MM.1S (cell line): ENCODE data around the gene FASTKD3.

Source experiments
- DNase-seq: peaks from one replicate; pipeline ENCODE4 v3.0.0-alpha.2; 2015
- H2AFZ ChIP-seq: fragments of 300-600 bp; sonication (generic); 2 replicates; pipeline ENCODE4 v1.6.0; 2016; ENCODE audit warnings: antibody characterized with exemption, low read length
- H3F3A ChIP-seq: fragments of 300-600 bp; sonication (generic); 2 replicates; pipeline ENCODE4 v1.6.1; 2016; ENCODE audit warnings: mild to moderate bottlenecking, antibody characterized with exemption, low read length, moderate library complexity, mixed read lengths; ENCODE audit not compliant: insufficient read depth
- H3K27ac ChIP-seq: fragments of 300-600 bp; sonication (generic); 2 replicates; pipeline ENCODE4 v1.5.1; 2016; ENCODE audit warnings: mild to moderate bottlenecking, low read length
- H3K27me3 ChIP-seq: fragments of 300-600 bp; sonication (generic); replicated peaks from 2 replicates; pipeline ENCODE4 v1.6.0; 2016; ENCODE audit warnings: low read length; ENCODE audit not compliant: insufficient read depth
- H3K36me3 ChIP-seq: fragments of 300-600 bp; sonication (generic); replicated peaks from 2 replicates; pipeline ENCODE4 v1.6.1; 2016; ENCODE audit warnings: mild to moderate bottlenecking, low read length, mixed read lengths; ENCODE audit not compliant: insufficient read depth
- H3K4me1 ChIP-seq: fragments of 300-600 bp; sonication (generic); 2 replicates; pipeline ENCODE4 v1.6.1; 2016; ENCODE audit warnings: low read length, mixed read lengths
- H3K4me2 ChIP-seq: fragments of 300-600 bp; sonication (generic); 2 replicates; pipeline ENCODE4 v1.6.0; 2016; ENCODE audit warnings: low read depth, low read length
- H3K4me3 ChIP-seq: fragments of 300-600 bp; sonication (generic); 2 replicates; pipeline ENCODE4 v1.5.1; 2016; ENCODE audit warnings: low read length, mixed read lengths
- H3K79me2 ChIP-seq: fragments of 300-600 bp; sonication (generic); 2 replicates; pipeline ENCODE4 v1.6.1; 2016; ENCODE audit warnings: mixed run types, low read length, mixed read lengths
- H3K9ac ChIP-seq: fragments of 300-600 bp; sonication (generic); 2 replicates; pipeline ENCODE4 v1.6.1; 2016; ENCODE audit warnings: low read length, mixed read lengths
- H3K9me2 ChIP-seq: fragments of 300-600 bp; sonication (generic); replicated peaks from 2 replicates; pipeline ENCODE4 v1.6.1; 2016; ENCODE audit warnings: mild to moderate bottlenecking, low read length, mixed read lengths; ENCODE audit not compliant: insufficient read depth
- H3K9me3 ChIP-seq: fragments of 300-600 bp; sonication (generic); replicated peaks from 2 replicates; pipeline ENCODE4 v1.6.1; 2016; ENCODE audit warnings: mild to moderate bottlenecking, low read length, mixed read lengths; ENCODE audit not compliant: insufficient read depth
- H4K20me1 ChIP-seq: fragments of 300-600 bp; sonication (generic); 2 replicates; pipeline ENCODE4 v1.6.1; 2016; ENCODE audit warnings: mild to moderate bottlenecking, low read length, moderate library complexity, mixed read lengths; ENCODE audit not compliant: insufficient read depth
- EZH2 ChIP-seq: fragments of 300-600 bp; sonication (generic); optimal IDR thresholded peaks from 2 replicates; pipeline ENCODE3; 2017; ENCODE audit warnings: low read depth, mild to moderate bottlenecking, antibody characterized with exemption, low read length, mixed read lengths
- EZH2phosphoT487 ChIP-seq: fragments of 300-600 bp; sonication (generic); IDR thresholded peaks from 2 replicates; pipeline ENCODE4 v1.6.1; 2018; ENCODE audit warnings: antibody characterized with exemption, low read length
- TF ChIP-seq, protein P1 (sequence below): fragments of 300-600 bp; sonication (generic); IDR thresholded peaks from 2 replicates; pipeline ENCODE4 v1.5.1; 2016; ENCODE audit warnings: antibody characterized with exemption, low read length, mixed read lengths

Gene FASTKD3

DNA sequence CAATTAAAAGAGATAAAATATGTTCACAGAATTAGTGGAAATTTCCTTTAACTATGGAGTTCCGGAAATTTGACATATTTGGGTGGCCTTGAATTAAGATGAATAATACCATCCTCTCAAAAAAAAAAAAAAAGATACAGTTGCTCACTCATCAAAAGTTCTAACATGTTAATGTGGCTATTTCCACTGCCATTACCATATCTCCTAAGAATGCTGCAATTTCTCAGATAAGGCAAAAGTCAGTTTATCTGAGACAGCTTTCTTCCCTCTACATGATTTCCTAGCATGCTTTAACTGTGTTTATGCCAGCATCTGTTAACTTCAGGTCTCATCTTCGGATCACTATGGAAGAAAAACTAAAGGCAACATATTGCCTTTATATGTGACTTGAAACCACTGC is 2.6 kb downstream of the FASTKD3 start:
- Histone ChIP-seq H3K4me2 (no peak overlapping the region), H3K27ac (no peak overlapping the region), H4K20me1 (no peaks in the 10 kb centered on the region), H3K4me1 (peaks cover 9% of the 10 kb centered on the region), H3K4me3 (no peak overlapping the region), H3K36me3 (peaks cover 4% of the 10 kb centered on the region; the same call in 1 of the 2 replicates), H3K79me2 (peaks cover 57% of the 10 kb centered on the region), H2AFZ (no peak overlapping the region), H3F3A (peaks cover 21% of the 10 kb centered on the region), H3K9ac (no peak overlapping the region), H3K27me3 (no peaks in the 10 kb centered on the region), H3K9me2 (no peaks in the 10 kb centered on the region), H3K9me3 (no peaks in the 10 kb centered on the region)
- TF ChIP-seq EZH2phosphoT487: no peak
- TF ChIP-seq, protein P1, sequence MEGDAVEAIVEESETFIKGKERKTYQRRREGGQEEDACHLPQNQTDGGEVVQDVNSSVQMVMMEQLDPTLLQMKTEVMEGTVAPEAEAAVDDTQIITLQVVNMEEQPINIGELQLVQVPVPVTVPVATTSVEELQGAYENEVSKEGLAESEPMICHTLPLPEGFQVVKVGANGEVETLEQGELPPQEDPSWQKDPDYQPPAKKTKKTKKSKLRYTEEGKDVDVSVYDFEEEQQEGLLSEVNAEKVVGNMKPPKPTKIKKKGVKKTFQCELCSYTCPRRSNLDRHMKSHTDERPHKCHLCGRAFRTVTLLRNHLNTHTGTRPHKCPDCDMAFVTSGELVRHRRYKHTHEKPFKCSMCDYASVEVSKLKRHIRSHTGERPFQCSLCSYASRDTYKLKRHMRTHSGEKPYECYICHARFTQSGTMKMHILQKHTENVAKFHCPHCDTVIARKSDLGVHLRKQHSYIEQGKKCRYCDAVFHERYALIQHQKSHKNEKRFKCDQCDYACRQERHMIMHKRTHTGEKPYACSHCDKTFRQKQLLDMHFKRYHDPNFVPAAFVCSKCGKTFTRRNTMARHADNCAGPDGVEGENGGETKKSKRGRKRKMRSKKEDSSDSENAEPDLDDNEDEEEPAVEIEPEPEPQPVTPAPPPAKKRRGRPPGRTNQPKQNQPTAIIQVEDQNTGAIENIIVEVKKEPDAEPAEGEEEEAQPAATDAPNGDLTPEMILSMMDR: no peak
- no peak for TF ChIP-seq EZH2
- no peak for DNase-seq

DNA sequence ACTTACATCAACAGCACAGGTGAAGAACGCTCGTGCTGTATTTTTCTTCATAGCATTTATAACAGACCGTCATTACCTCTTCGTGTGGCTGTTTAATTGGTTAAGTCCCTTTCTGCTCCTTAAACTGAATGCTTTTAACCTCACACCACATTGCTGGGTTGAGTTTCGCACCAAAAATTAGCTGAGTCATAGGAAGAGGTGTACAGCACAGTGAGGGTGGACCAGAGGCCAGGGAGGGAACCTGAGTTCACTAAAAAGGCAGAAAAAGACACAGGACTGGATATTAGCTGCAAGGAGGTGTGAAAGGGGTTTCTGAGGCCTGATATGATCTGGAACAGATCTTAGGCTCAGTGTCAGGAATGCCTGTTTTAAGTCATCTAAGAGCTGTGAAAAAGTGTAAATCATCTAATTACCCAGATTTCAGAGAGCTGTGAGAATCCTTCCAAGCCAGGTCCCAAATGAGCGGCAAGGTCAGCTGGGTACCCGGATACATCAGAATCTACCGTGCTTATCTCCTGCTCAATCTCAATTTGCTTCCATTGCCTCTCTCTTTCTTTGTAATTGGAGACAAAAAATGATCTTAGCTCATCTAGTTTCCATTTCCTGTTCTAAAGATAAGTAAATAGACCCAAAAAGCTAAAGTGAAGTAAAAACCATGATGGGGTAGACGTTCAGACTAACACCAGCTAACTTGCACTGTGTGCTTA is 10.8 kb downstream of the FASTKD3 start:
- no peak overlapping the region; the same call in 1 of the 2 replicates for H3K9ac ChIP-seq
- H2AFZ ChIP-seq: no peak overlapping the region
- peaks cover 10% of the 10 kb centered on the region; the same call in 1 of the 2 replicates for H3K36me3 ChIP-seq
- H3K4me2 ChIP-seq: peak overlapping the region; percentile 26
- TF ChIP-seq EZH2phosphoT487 (no peak), EZH2 (no peak)
- TF ChIP-seq, protein P1: no peak
- no peak overlapping the region for H3K4me3 ChIP-seq
- H4K20me1 ChIP-seq: no peaks in the 10 kb centered on the region
- no peaks in the 10 kb centered on the region for H3K79me2 ChIP-seq
- no peaks in the 10 kb centered on the region for H3K9me2 ChIP-seq
- DNase-seq: peak; percentile 27
- no peaks in the 10 kb centered on the region for H3K9me3 ChIP-seq
- peaks cover 20% of the 10 kb centered on the region for H3K4me1 ChIP-seq
- H3K27ac ChIP-seq: peak overlapping the region; percentile 9; the same call in 1 of the 2 replicates
- peaks cover 8% of the 10 kb centered on the region; the same call in 1 of the 2 replicates for H3F3A ChIP-seq
- H3K27me3 ChIP-seq: no peaks in the 10 kb centered on the region

DNA sequence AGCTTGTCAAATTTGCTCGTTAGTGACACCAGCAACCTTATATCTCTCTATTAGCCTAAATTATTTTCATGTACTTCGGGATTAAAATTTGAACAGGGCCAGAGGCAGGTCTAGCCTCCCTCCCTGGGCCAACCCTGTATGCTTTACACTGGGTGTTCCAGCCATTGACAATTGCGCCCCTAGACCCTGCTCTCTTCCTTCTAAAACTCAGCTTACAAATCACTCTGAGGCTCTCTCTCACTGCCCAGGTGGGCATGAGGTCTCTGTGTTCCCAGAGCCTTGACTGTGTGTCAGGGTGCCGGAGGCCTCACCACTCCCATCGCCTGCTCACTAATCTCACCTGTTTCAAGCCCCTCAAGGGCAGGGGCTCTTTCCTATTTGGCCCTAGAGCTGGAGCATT is 11.5 kb downstream of the FASTKD3 start:
- H3K9me2 ChIP-seq: no peaks in the 10 kb centered on the region
- peaks cover 20% of the 10 kb centered on the region for H3K4me1 ChIP-seq
- H3K27me3 ChIP-seq: no peaks in the 10 kb centered on the region
- H3K36me3 ChIP-seq: peaks cover 10% of the 10 kb centered on the region; the same call in 1 of the 2 replicates
- no peak overlapping the region for H3K4me3 ChIP-seq
- no peak overlapping the region for H2AFZ ChIP-seq
- H3K9me3 ChIP-seq: no peaks in the 10 kb centered on the region
- DNase-seq: no peak
- H3K9ac ChIP-seq: no peak overlapping the region
- no peak overlapping the region for H3K4me2 ChIP-seq
- no peaks in the 10 kb centered on the region for H3K79me2 ChIP-seq
- peaks cover 8% of the 10 kb centered on the region; the same call in 1 of the 2 replicates for H3F3A ChIP-seq
- no peak overlapping the region for H3K27ac ChIP-seq
- no peaks in the 10 kb centered on the region for H4K20me1 ChIP-seq
- TF ChIP-seq EZH2 (no peak), EZH2phosphoT487 (no peak)
- TF ChIP-seq, protein P1: no peak
